ENCODE measurements around the gene ZNF467.

DNA sequence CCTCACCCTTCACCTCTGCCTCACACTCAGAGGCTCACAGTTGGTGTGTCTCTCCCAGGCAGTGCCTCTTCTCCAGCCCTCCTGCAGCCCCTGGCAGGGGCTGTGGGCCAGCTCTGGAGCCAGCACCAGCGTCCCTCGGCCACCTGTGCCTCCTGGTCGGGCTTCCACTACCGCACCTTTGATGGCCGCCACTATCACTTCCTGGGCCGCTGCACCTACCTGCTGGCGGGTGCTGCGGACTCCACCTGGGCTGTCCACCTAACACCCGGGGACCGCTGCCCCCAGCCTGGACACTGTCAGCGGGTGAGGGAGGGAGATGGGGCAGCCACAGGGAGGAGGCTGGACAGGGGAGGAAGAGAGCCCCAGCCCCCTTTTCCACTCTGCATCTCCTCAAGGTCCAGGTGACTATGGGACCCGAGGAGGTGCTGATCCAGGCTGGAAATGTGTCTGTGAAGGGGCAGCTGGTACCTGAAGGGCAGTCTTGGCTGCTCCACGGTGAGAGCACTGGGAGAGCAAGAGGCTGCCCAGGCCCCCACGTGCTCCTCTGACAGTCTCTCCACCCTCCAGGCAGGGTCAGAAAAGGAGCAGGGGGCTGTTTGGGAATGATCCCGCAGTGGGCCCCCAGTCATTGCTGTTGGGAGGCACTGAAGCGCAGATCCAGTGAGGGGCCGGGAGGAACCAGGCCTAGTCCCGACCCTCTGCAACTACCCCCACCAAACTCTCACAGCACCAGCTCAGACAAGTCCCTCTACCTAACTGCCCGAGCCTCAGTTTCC lies 4.4 kb upstream of the ZNF467 start:
- TF ChIP-seq, protein P1, sequence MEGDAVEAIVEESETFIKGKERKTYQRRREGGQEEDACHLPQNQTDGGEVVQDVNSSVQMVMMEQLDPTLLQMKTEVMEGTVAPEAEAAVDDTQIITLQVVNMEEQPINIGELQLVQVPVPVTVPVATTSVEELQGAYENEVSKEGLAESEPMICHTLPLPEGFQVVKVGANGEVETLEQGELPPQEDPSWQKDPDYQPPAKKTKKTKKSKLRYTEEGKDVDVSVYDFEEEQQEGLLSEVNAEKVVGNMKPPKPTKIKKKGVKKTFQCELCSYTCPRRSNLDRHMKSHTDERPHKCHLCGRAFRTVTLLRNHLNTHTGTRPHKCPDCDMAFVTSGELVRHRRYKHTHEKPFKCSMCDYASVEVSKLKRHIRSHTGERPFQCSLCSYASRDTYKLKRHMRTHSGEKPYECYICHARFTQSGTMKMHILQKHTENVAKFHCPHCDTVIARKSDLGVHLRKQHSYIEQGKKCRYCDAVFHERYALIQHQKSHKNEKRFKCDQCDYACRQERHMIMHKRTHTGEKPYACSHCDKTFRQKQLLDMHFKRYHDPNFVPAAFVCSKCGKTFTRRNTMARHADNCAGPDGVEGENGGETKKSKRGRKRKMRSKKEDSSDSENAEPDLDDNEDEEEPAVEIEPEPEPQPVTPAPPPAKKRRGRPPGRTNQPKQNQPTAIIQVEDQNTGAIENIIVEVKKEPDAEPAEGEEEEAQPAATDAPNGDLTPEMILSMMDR (conservative IDR thresholded peaks at IDR 0.05; ENCODE audit: low read depth, low read length) = no peak
- TF ChIP-seq EZH2 (IDR thresholded peaks at IDR 0.05; ENCODE audit: borderline replicate concordance, low read depth, low read length, poor library complexity, severe bottlenecking) = no peak
